ENCODE results near the gene IER3IP1.

The IER3IP1 gene

GRCh38 chr18:47150029-47150823 lies 25.9 kb downstream of the IER3IP1 start, which contains the start of gene HDHD2:
HDHD2 (minus strand) TSS chr18:47150500; CDS start chr18:47136439, 14,061 bp downstream.
- H3K9ac ChIP-seq (ENCODE audit: low read length) = peak within 1 kb of the TSS; percentile 71

GRCh38 chr18:47149457-47150028 lies 26.6 kb downstream of the IER3IP1 start:
- Histone ChIP-seq H3K9ac (ENCODE audit: low read length) (peak overlapping the region; percentile 71), H3K4me3 (ENCODE audit: insufficient read depth, low read length, poor library complexity, severe bottlenecking) (peak overlapping the region; percentile 65), H3K36me3 (ENCODE audit: low read length) (peaks cover 6% of the 10 kb centered on the region; the same call in 1 of the 2 replicates), H3K4me2 (ENCODE audit: low read depth, low read length, poor library complexity, severe bottlenecking) (peak overlapping the region; percentile 68), H3K9me2 (replicated peaks; ENCODE audit: insufficient read depth, low read length) (no peaks in the 10 kb centered on the region), H3K27me3 (ENCODE audit: low read length) (no peaks in the 10 kb centered on the region), H4K20me1 (ENCODE audit: low read depth, low read length) (no peaks in the 10 kb centered on the region), H3F3A (ENCODE audit: insufficient read depth) (peaks cover 21% of the 10 kb centered on the region; the same call in 1 of the 2 replicates), H3K79me2 (ENCODE audit: insufficient read depth, low read length) (peaks cover 54% of the 10 kb centered on the region), H2AFZ (ENCODE audit: low read depth, low read length, severe bottlenecking) (peak overlapping the region; percentile 63), H3K27ac (ENCODE audit: low read depth, low read length) (peak overlapping the region; percentile 48; the same call in 1 of the 2 replicates), H3K9me3 (ENCODE audit: insufficient read depth, low read length) (no peaks in the 10 kb centered on the region)
- TF ChIP-seq CTCF (IDR thresholded peaks at IDR 0.05; ENCODE audit: insufficient read depth, low read length, poor library complexity, severe bottlenecking) = no peak

More at GRCh38 chr18:47150029-47150823, 25.9 kb downstream of the IER3IP1 start, which contains the start of gene HDHD2:
- Histone ChIP-seq H2AFZ (ENCODE audit: low read depth, low read length, severe bottlenecking) (peak within 1 kb of the TSS; percentile 63), H3K9me3 (ENCODE audit: insufficient read depth, low read length) (no peaks in the 10 kb centered on the region), H3K4me3 (ENCODE audit: insufficient read depth, low read length, poor library complexity, severe bottlenecking) (peak within 1 kb of the TSS; percentile 65), H3F3A (ENCODE audit: insufficient read depth) (peaks cover 25% of the 10 kb centered on the region; the same call in 1 of the 2 replicates), H3K27ac (ENCODE audit: low read depth, low read length) (peak within 1 kb of the TSS; percentile 48), H3K4me2 (ENCODE audit: low read depth, low read length, poor library complexity, severe bottlenecking) (peak within 1 kb of the TSS; percentile 68), H3K36me3 (ENCODE audit: low read length) (peaks cover 13% of the 10 kb centered on the region), H3K9me2 (replicated peaks; ENCODE audit: insufficient read depth, low read length) (no peaks in the 10 kb centered on the region), H3K79me2 (ENCODE audit: insufficient read depth, low read length) (peaks cover 47% of the 10 kb centered on the region), H3K27me3 (ENCODE audit: low read length) (no peaks in the 10 kb centered on the region), H4K20me1 (ENCODE audit: low read depth, low read length) (no peaks in the 10 kb centered on the region)
- TF ChIP-seq CTCF (IDR thresholded peaks at IDR 0.05; ENCODE audit: insufficient read depth, low read length, poor library complexity, severe bottlenecking) (no peak), EZH2phosphoT487 (conservative IDR thresholded peaks at IDR 0.05; ENCODE audit: low read length) (no peak)

GRCh38 chr18:47146206-47146605 lies 30.0 kb downstream of the IER3IP1 start:
- no peaks in the 10 kb centered on the region for H3K27me3 ChIP-seq (ENCODE audit: low read length)
- no peak overlapping the region for H3K4me2 ChIP-seq (ENCODE audit: low read depth, low read length, poor library complexity, severe bottlenecking)
- H3K4me3 ChIP-seq (ENCODE audit: insufficient read depth, low read length, poor library complexity, severe bottlenecking) = no peak overlapping the region
- no peak overlapping the region for H2AFZ ChIP-seq (ENCODE audit: low read depth, low read length, severe bottlenecking)
- H3K79me2 ChIP-seq (ENCODE audit: insufficient read depth, low read length) = peaks cover 85% of the 10 kb centered on the region
- TF ChIP-seq EZH2phosphoT487 (conservative IDR thresholded peaks at IDR 0.05; ENCODE audit: low read length) (no peak), CTCF (IDR thresholded peaks at IDR 0.05; ENCODE audit: insufficient read depth, low read length, poor library complexity, severe bottlenecking) (no peak)
- no peak overlapping the region for H3K27ac ChIP-seq (ENCODE audit: low read depth, low read length)
- H3K36me3 ChIP-seq (ENCODE audit: low read length) = peaks cover 3% of the 10 kb centered on the region; the same call in 1 of the 2 replicates
- peaks cover 14% of the 10 kb centered on the region; the same call in 1 of the 2 replicates for H3F3A ChIP-seq (ENCODE audit: insufficient read depth)
- no peaks in the 10 kb centered on the region for H4K20me1 ChIP-seq (ENCODE audit: low read depth, low read length)
- H3K9me2 ChIP-seq (replicated peaks; ENCODE audit: insufficient read depth, low read length) = no peaks in the 10 kb centered on the region
- H3K9me3 ChIP-seq (ENCODE audit: insufficient read depth, low read length) = no peaks in the 10 kb centered on the region
- H3K9ac ChIP-seq (ENCODE audit: low read length) = no peak overlapping the region
